ENCODE results near the gene BTN2A1.

DNA sequence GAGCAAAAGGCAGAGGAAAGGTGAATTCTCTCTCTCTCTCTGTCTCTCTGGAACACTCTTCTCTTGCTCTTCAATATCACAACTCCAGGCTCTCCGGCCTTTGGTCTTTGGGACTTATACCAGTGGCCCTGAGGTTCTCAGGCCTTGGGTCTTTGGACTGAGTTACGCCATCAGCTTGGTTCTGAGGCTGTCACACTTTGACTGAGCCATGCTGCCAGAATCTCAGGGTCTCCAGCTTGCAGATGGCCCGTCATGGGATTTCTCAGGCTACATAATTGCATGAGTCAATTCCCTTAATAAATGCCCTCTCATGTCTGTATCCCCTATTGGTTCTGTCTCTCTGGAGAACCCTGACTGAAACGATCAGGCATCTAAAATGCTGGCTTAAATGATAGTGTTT is 12.9 kb downstream of the BTN2A1 start:
- TF ChIP-seq, protein P1, sequence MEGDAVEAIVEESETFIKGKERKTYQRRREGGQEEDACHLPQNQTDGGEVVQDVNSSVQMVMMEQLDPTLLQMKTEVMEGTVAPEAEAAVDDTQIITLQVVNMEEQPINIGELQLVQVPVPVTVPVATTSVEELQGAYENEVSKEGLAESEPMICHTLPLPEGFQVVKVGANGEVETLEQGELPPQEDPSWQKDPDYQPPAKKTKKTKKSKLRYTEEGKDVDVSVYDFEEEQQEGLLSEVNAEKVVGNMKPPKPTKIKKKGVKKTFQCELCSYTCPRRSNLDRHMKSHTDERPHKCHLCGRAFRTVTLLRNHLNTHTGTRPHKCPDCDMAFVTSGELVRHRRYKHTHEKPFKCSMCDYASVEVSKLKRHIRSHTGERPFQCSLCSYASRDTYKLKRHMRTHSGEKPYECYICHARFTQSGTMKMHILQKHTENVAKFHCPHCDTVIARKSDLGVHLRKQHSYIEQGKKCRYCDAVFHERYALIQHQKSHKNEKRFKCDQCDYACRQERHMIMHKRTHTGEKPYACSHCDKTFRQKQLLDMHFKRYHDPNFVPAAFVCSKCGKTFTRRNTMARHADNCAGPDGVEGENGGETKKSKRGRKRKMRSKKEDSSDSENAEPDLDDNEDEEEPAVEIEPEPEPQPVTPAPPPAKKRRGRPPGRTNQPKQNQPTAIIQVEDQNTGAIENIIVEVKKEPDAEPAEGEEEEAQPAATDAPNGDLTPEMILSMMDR (IDR thresholded peaks at IDR 0.05; ENCODE audit: low read depth, low read length, poor library complexity, severe bottlenecking): no peak
- TF ChIP-seq EZH2phosphoT487 (IDR thresholded peaks at IDR 0.05; ENCODE audit: borderline replicate concordance, low read length): no peak

Data from DOHH2 (cell line).